Adrenal gland (tissue), 5 donors: Measurements from ENCODE around the gene IPO11.

Experiments
- CTCF ChIP-seq, 6 experiments: fragments of 450-650 bp in 4 of 6; fragments of 200-600 bp in 2 of 6; sonication (generic) in 1 of 6; IDR thresholded peaks; 1 replicate in 5 of 6; 2 replicates in 1 of 6; pipeline versions ENCODE4 v1.5.1 to v1.8.0; 2016 to 2021; ENCODE audit warnings: antibody characterized with exemption in 6 of 6, mild to moderate bottlenecking in 2 of 6, moderate library complexity in 1 of 6
- POLR2A ChIP-seq, 2 donors: fragments of 450-650 bp; IDR thresholded peaks; one replicate each; pipeline ENCODE4 v1.6.1; 2017; ENCODE audit warnings: antibody characterized with exemption in 2 of 2, mild to moderate bottlenecking in 2 of 2, moderate library complexity in 1 of 2
- donor health status: DM: no; HTN: no; CAD: no.

DNA sequence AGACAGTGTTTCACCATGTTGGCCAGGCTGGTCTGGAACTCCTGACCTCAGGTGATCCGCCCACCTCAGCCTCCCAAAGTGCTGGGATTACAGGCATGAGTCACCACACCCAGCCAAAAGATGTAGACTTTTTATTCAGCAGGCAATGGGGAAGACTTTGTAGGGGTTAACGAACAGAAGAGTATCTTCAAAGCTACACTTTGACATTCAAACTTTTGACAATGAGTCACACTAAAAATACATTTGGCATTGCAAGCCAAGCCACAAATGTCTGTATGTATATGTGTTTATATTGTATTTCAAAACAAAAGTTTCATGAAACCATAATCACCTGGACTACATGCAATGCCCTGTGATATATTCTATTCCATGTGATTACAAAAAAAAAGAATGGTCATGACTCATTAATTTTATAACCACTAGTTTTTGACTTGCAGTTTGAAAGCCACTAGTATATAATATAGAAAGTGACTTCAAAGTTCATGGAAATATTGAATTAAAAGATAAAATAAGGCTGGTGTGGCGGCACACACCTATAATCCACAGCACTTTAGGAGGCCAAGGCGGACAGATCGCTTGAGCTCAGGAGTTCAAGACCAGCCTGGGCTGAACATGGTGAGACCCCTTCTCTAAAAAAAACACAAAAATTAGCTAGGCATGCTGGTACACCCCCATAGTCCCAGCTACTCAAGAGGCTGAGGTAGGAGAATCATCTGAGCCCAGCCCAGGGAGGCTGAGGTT lies 17.2 kb upstream of the IPO11 start:
- TF ChIP-seq POLR2A (IDR thresholded peaks at IDR 0.05): no peak
- TF ChIP-seq CTCF (IDR thresholded peaks at IDR 0.05): no peak
